Measurements from ENCODE around the gene SLCO1B3. TPM values are rescaled to one million over a fixed set of nuclear protein-coding genes. Genes with fewer than 3 reads are reported as not detected.

Gene SLCO1B3
- total RNA-seq, 2 experiments from 2014 or later, result not detected

- Mint-ChIP-seq H3K4me3 (no peak overlapping the region), H3K27me3 (no peaks in the 10 kb centered on the region), H3K9me3 (peaks cover 3% of the 10 kb centered on the region), H3K36me3 (ENCODE audit: low read depth) (no peaks in the 10 kb centered on the region), H3K4me1 (ENCODE audit: low read depth) (no peaks in the 10 kb centered on the region), H3K27ac (no peak overlapping the region)
- intact Hi-C loops (cut with micrococcal nuclease), result no loop called here
- CTCF ChIA-PET, result no interaction called here
- POLR2A ChIA-PET, result no interaction called here
- no peak for TF ChIP-seq CTCF (IDR thresholded peaks at IDR 0.05)
- ATAC-seq (no peak), DNase-seq (no peak)
These were observed 153.3 kb downstream of the SLCO1B3 start for GRCh38 chr12:20963762-20964161.

Other genes with a start within 250 kb of the SLCO1B3 start
- not detected for gene SLCO1C1, start 115.4 kb upstream of the SLCO1B3 start, total RNA-seq

Measured in activated CD8-positive, alpha-beta T cell treated with anti-CD3 and anti-CD28 coated beads for 36 hours (primary cell).